GM23248 (cell line): ENCODE data around the gene LECT2. TPM values are rescaled to one million over a fixed set of nuclear protein-coding genes. Genes with fewer than 3 reads are reported as not detected.

Experiments used
- DNase-seq: peaks from one replicate; pipeline ENCODE4 v3.0.0-alpha.2; 2015
- H2AFZ ChIP-seq: fragments of 200-600 bp; sonication (generic); 2 replicates; pipeline ENCODE4 v1.6.1; 2016; ENCODE audit warnings: antibody characterized with exemption
- H3F3A ChIP-seq: fragments of 200-600 bp; sonication (generic); 2 replicates; pipeline ENCODE4 v1.6.1; 2016; ENCODE audit warnings: mild to moderate bottlenecking, antibody characterized with exemption, mixed run types; ENCODE audit not compliant: insufficient read depth
- H3K27ac ChIP-seq: fragments of 200-600 bp; sonication (generic); 2 replicates; pipeline ENCODE4 v1.5.1; 2016; ENCODE audit warnings: mild to moderate bottlenecking
- H3K27me3 ChIP-seq: fragments of 200-600 bp; sonication (generic); replicated peaks from 2 replicates; pipeline ENCODE4 v1.6.1; 2016; ENCODE audit warnings: mild to moderate bottlenecking; ENCODE audit not compliant: insufficient read depth
- H3K36me3 ChIP-seq: fragments of 200-600 bp; sonication (generic); 2 replicates; pipeline ENCODE4 v1.6.1; 2016; ENCODE audit warnings: low read depth, mild to moderate bottlenecking
- H3K4me1 ChIP-seq: fragments of 200-600 bp; sonication (generic); 2 replicates; pipeline ENCODE4 v1.6.1; 2016; ENCODE audit warnings: mild to moderate bottlenecking; ENCODE audit not compliant: insufficient read depth
- H3K4me2 ChIP-seq: fragments of 200-600 bp; sonication (generic); one replicate; pipeline ENCODE4 v1.6.1; 2016; ENCODE audit warnings: mild to moderate bottlenecking; ENCODE audit not compliant: unreplicated experiment
- H3K4me3 ChIP-seq: fragments of 200-600 bp; sonication (generic); 2 replicates; pipeline ENCODE4 v1.5.1; 2016; ENCODE audit warnings: mild to moderate bottlenecking
- H3K79me2 ChIP-seq: fragments of 200-600 bp; sonication (generic); 2 replicates; pipeline ENCODE4 v1.6.1; 2016; ENCODE audit warnings: mild to moderate bottlenecking; ENCODE audit not compliant: insufficient read depth
- H3K9ac ChIP-seq: fragments of 200-600 bp; sonication (generic); 2 replicates; pipeline ENCODE4 v1.6.1; 2016; ENCODE audit warnings: mild to moderate bottlenecking
- H3K9me2 ChIP-seq: fragments of 200-600 bp; sonication (generic); 2 replicates; pipeline ENCODE4 v1.6.1; 2016; ENCODE audit warnings: mixed run types, mild to moderate bottlenecking, moderate library complexity; ENCODE audit not compliant: insufficient read depth
- H3K9me3 ChIP-seq: fragments of 200-600 bp; sonication (generic); one replicate; pipeline ENCODE4 v1.6.1; 2017; ENCODE audit warnings: low read depth
- H4K20me1 ChIP-seq: fragments of 200-600 bp; sonication (generic); 2 replicates; pipeline ENCODE4 v1.6.0; 2016; ENCODE audit not compliant: insufficient read depth
- EZH2 ChIP-seq: fragments of 200-600 bp; sonication (generic); IDR thresholded peaks from 2 replicates; pipeline ENCODE4 v1.6.1; 2018; ENCODE audit warnings: antibody characterized with exemption, mild to moderate bottlenecking; ENCODE audit not compliant: insufficient read depth, poor library complexity, severe bottlenecking
- EZH2phosphoT487 ChIP-seq: fragments of 200-600 bp; sonication (generic); IDR thresholded peaks from 2 replicates; pipeline ENCODE4 v1.6.1; 2018; ENCODE audit warnings: antibody characterized with exemption, moderate library complexity, mild to moderate bottlenecking, low read depth; ENCODE audit not compliant: insufficient read depth
- WGBS, 2 experiments: methylation state at CpG; one replicate each; pipeline ENCODE4 v1.1.6; 2015 to 2017; ENCODE audit warnings: low lambda C conversion rate in 2 of 2, low coverage in 1 of 2; ENCODE audit errors: missing lambda C conversion rate in 2 of 2; 5-methylcytosine and 5-hydroxymethylcytosine counted together
- in situ Hi-C: fragments of 300-500 bp; cut with MboI; formaldehyde crosslinking; loops from 2 replicates; pipeline ENCODE4 v1.15.0; 2020
- polyA plus RNA-seq: library from polyadenylated mRNA; unstranded; fragments of >200 nt; fragmentation: Nextera tagmentation; extraction: Ambion mirVana; gene quantifications from 2 replicates; pipeline ENCODE4 v1.2.1, GENCODE V29; 2016
- total RNA-seq: library from RNA; depleted of rRNA; stranded (reverse); fragments of >200 nt; shearing (Covaris generic); gene quantifications from 2 replicates; pipeline ENCODE4 v1.2.3, GENCODE V29; 2014

The LECT2 gene
- total and polyA plus RNA-seq, 2 experiments from 2014 or later: 0.32 to 0.41 TPM

DNA sequence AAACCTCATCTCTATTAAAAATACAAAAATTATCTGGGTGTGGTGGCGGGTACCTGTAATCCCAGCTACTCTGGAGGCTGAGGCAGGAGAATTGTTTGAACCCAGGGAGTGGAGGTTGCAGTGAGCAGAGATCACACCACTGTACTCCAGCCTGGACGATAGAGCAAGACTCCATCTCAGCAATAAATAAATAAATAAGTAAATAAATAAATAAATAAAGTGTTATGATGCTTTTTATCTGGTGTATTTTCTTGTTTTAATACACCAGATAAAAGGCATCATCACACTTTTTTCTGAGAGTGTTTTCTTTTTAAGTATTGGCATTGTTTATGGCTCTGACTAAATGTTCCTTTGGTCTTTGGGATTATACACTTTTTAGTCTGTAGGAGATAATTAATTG lies 24.2 kb upstream of the LECT2 start:
- H3K9me2 ChIP-seq: no peaks in the 10 kb centered on the region
- DNase-seq: no peak
- peak overlapping the region; percentile 63 for H3K27ac ChIP-seq
- no peak for TF ChIP-seq EZH2
- TF ChIP-seq EZH2phosphoT487: no peak
- H3K9me3 ChIP-seq: no peaks in the 10 kb centered on the region
- H3K36me3 ChIP-seq: no peaks in the 10 kb centered on the region
- H3K27me3 ChIP-seq: no peaks in the 10 kb centered on the region
- H3K79me2 ChIP-seq: no peaks in the 10 kb centered on the region
- peak overlapping the region; percentile 35; the same call in 1 of the 2 replicates for H3K9ac ChIP-seq
- peaks cover 25% of the 10 kb centered on the region for H3F3A ChIP-seq
- H3K4me1 ChIP-seq: peaks cover 26% of the 10 kb centered on the region
- H3K4me2 ChIP-seq: no peak overlapping the region
- no peak overlapping the region for H3K4me3 ChIP-seq
- in situ Hi-C loops: no loop called here
- WGBS, 2 experiments: 99 to 100% methylated on average over 2 of the region's 2 CpGs
- no peak overlapping the region for H2AFZ ChIP-seq
- no peaks in the 10 kb centered on the region for H4K20me1 ChIP-seq

DNA sequence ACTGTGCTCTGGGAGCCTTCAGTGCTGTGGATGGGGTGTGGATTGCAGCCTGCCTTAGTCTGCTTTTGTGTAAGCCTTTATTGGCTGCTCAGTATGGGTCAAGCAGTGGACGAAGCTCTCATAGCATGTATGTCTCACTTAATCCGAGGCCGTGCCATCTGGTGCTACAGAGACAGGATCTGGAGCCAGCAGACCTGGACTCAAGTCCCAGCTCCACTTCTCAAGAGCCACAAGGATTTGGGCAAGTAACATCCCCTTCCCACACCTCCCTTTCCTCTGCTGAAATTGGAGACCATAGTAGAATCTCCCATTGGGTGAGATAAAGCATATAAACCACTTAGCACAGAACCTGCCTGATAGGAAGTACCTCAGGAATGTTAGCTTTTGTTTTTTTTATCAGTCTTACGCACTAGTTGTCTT lies 23.4 kb upstream of the LECT2 start:
- Histone ChIP-seq H3K9me2 (no peaks in the 10 kb centered on the region), H3K9ac (no peak overlapping the region), H3K4me1 (peaks cover 32% of the 10 kb centered on the region), H3K9me3 (no peaks in the 10 kb centered on the region), H4K20me1 (no peaks in the 10 kb centered on the region), H3K79me2 (no peaks in the 10 kb centered on the region), H3K4me3 (no peak overlapping the region), H3K36me3 (no peaks in the 10 kb centered on the region), H3K27me3 (no peaks in the 10 kb centered on the region), H3K4me2 (no peak overlapping the region), H3K27ac (no peak overlapping the region), H2AFZ (no peak overlapping the region), H3F3A (peaks cover 31% of the 10 kb centered on the region)
- TF ChIP-seq EZH2phosphoT487: no peak
- TF ChIP-seq EZH2: no peak
- 73 to 79% methylated on average over 4 of the region's 4 CpGs for WGBS, 2 experiments
- DNase-seq: no peak
- in situ Hi-C loops: no loop called here

DNA sequence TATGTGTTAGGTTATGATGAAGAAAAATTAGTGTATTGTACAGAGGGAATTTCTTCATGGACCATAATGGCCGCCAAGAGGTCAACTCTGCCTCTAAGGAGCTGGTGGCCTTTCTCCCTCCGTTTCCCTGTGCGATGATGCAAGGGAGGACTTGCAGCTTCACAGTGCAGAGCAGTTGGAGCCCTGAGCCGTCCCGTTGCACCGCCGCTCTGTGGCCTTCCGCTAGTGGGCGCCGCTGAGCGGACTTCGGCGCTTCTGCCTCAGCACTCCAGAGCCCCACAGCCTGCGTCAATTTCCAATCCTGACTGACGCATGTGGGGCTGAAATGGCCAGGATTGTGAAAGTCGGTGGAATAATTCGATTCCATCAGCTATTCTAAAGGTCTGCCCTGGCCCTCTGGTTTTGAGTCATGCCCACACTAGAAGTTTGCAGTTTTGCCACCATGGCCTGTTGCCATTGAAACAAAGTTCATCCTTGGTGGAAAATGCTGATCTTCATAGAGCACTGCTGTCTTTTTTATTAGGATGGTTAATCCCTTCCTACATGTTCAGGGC lies 22.7 kb upstream of the LECT2 start:
- H3K4me2 ChIP-seq: no peak overlapping the region
- no peaks in the 10 kb centered on the region for H3K36me3 ChIP-seq
- H3K9me2 ChIP-seq: no peaks in the 10 kb centered on the region
- peaks cover 37% of the 10 kb centered on the region for H3K4me1 ChIP-seq
- no peaks in the 10 kb centered on the region for H3K27me3 ChIP-seq
- WGBS, 2 experiments: 89 to 91% methylated on average over 17 of the region's 17 CpGs
- no peak for DNase-seq
- no peak overlapping the region for H2AFZ ChIP-seq
- H3F3A ChIP-seq: peaks cover 35% of the 10 kb centered on the region
- no peak overlapping the region for H3K27ac ChIP-seq
- H3K4me3 ChIP-seq: no peak overlapping the region
- H3K79me2 ChIP-seq: no peaks in the 10 kb centered on the region
- H3K9ac ChIP-seq: no peak overlapping the region
- no peaks in the 10 kb centered on the region for H3K9me3 ChIP-seq
- in situ Hi-C loops: no loop called here
- H4K20me1 ChIP-seq: no peaks in the 10 kb centered on the region
- TF ChIP-seq EZH2: no peak
- no peak for TF ChIP-seq EZH2phosphoT487

DNA sequence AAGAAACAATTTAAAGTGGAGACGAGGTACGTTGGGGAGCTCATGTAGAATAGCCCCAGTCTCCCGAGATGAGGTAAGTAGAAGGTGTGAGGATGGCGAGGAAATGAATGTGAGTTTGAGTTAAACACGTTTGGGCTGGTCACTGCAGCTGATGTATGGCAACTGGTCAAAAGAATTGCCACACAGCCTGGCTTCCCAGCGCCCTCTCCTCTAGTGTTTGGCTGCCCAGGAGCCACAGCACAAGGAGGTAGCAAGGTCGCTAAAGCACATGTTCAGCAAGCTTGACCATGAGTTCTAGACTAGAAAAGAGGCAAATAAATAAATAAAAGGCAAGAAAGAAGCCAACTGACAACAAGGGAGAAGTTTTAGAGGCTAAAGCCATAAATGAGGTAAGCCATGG lies 21.4 kb upstream of the LECT2 start:
- H3K36me3 ChIP-seq: no peaks in the 10 kb centered on the region
- H3K4me2 ChIP-seq: no peak overlapping the region
- peaks cover 37% of the 10 kb centered on the region for H3K4me1 ChIP-seq
- no peak overlapping the region for H3K27ac ChIP-seq
- in situ Hi-C loops: no loop called here
- H3K27me3 ChIP-seq: no peaks in the 10 kb centered on the region
- H3K9me3 ChIP-seq: no peaks in the 10 kb centered on the region
- no peaks in the 10 kb centered on the region for H3K9me2 ChIP-seq
- 95 to 96% methylated on average over 7 of the region's 7 CpGs for WGBS, 2 experiments
- no peak overlapping the region for H3K9ac ChIP-seq
- no peak overlapping the region for H2AFZ ChIP-seq
- no peak for TF ChIP-seq EZH2phosphoT487
- no peak for TF ChIP-seq EZH2
- no peak for DNase-seq
- H3K4me3 ChIP-seq: no peak overlapping the region
- peaks cover 35% of the 10 kb centered on the region for H3F3A ChIP-seq
- H3K79me2 ChIP-seq: no peaks in the 10 kb centered on the region
- H4K20me1 ChIP-seq: no peaks in the 10 kb centered on the region

DNA sequence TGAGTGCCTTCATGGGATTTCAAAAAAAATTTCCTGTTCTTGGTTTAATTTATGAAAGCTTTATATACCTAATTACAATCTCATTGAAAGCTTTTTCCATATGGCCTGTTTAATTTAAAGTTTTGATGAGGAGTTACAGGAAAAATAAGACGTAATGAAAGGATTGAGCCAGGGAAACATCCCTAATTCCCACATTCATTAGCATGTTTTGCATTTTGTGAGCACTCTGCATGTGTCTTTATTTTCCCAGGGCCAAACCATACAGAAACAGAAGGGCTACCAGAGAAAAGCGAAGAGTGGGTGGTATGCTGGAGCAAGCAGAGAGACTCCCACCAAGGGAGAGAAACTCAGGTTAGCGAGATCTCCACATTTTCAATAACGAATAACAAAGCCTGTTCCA lies 20.3 kb upstream of the LECT2 start:
- no peak overlapping the region for H3K4me2 ChIP-seq
- H3K9me3 ChIP-seq: no peaks in the 10 kb centered on the region
- TF ChIP-seq EZH2phosphoT487: no peak
- no peak for TF ChIP-seq EZH2
- no peak for DNase-seq
- H3K9ac ChIP-seq: no peak overlapping the region
- no peak overlapping the region for H3K27ac ChIP-seq
- H4K20me1 ChIP-seq: no peaks in the 10 kb centered on the region
- no peaks in the 10 kb centered on the region for H3K36me3 ChIP-seq
- H3K4me3 ChIP-seq: no peak overlapping the region
- H2AFZ ChIP-seq: no peak overlapping the region
- in situ Hi-C loops: no loop called here
- H3K79me2 ChIP-seq: no peaks in the 10 kb centered on the region
- peaks cover 24% of the 10 kb centered on the region for H3F3A ChIP-seq
- H3K4me1 ChIP-seq: peaks cover 26% of the 10 kb centered on the region
- H3K9me2 ChIP-seq: no peaks in the 10 kb centered on the region
- no peaks in the 10 kb centered on the region for H3K27me3 ChIP-seq
- WGBS, 2 experiments: 91 to 93% methylated on average over 4 of the region's 4 CpGs
